NCI-H748 (cell line): Measurements from ENCODE around the gene GABRB1.

ENCODE experiments used
- DNase-seq: peaks from one replicate; lab custom pipeline; 2025; ENCODE audit not compliant: unreplicated experiment; lab: John Stamatoyannopoulos, UW

GABRB1 gene

GRCh38 chr4:47031011-47031678 is at the start of gene GABRB1:
Gene GABRB1 (plus strand): TSS chr4:47031567.
- DNase-seq, result peak; percentile 24

- no peak for DNase-seq
Measured at GRCh38 chr4:46984781-46985180, 46.6 kb upstream of the GABRB1 start.

- DNase-seq, result no peak
Measured at GRCh38 chr4:46986922-46987638, 44.3 kb upstream of the GABRB1 start.

- DNase-seq, result no peak
Measured at GRCh38 chr4:46992338-46992737, 39.0 kb upstream of the GABRB1 start.

- no peak for DNase-seq
Measured at GRCh38 chr4:46993075-46994006, 38.0 kb upstream of the GABRB1 start, which contains the start of gene GABRA4. Gene GABRA4 (minus strand): TSS chr4:46993581. CDS start chr4:46993424, 157 bp downstream.

GRCh38 chr4:46994007-46994405 is 37.4 kb upstream of the GABRB1 start:
- DNase-seq, result no peak

- DNase-seq, result no peak
Measured at GRCh38 chr4:46999566-46999965, 31.8 kb upstream of the GABRB1 start.

GRCh38 chr4:47000406-47000805 is 31.0 kb upstream of the GABRB1 start:
- no peak for DNase-seq

- no peak for DNase-seq
Measured at GRCh38 chr4:47002580-47002979, 28.8 kb upstream of the GABRB1 start.

- DNase-seq, result no peak
Measured at GRCh38 chr4:47010347-47010911, 20.9 kb upstream of the GABRB1 start.

GRCh38 chr4:47010912-47011446 is 20.4 kb upstream of the GABRB1 start:
- DNase-seq, result no peak

GRCh38 chr4:47012676-47013075 is 18.7 kb upstream of the GABRB1 start:
- no peak for DNase-seq

- no peak for DNase-seq
Measured at GRCh38 chr4:47013373-47013772, 18.0 kb upstream of the GABRB1 start.

GRCh38 chr4:47017081-47017480 is 14.3 kb upstream of the GABRB1 start:
- DNase-seq, result no peak

GRCh38 chr4:47017494-47017893 is 13.9 kb upstream of the GABRB1 start:
- DNase-seq, result no peak

GRCh38 chr4:47031751-47032404 is 511 bp downstream of the GABRB1 start:
- DNase-seq, result peak; percentile 18

GRCh38 chr4:47032405-47033106 is 1.2 kb downstream of the GABRB1 start:
- peak; percentile 63 for DNase-seq

GRCh38 chr4:47038263-47038662 is 6.9 kb downstream of the GABRB1 start:
- DNase-seq, result no peak

GRCh38 chr4:47040828-47041227 is 9.5 kb downstream of the GABRB1 start:
- DNase-seq, result no peak

GRCh38 chr4:47043821-47044220 is 12.5 kb downstream of the GABRB1 start:
- no peak for DNase-seq
